Esophagus squamous epithelium (tissue), 5 donors: Measurements from ENCODE around the gene LRRC3C. TPM values are rescaled to one million over a fixed set of nuclear protein-coding genes. Genes with fewer than 3 reads are reported as not detected.
"Not testable (repeated sequence)": the region's sequence is repeated elsewhere in the genome, so short reads cannot be mapped to it uniquely, and the experiment has no call there.

Source experiments
- DNase-seq: peaks from one replicate; lab custom pipeline; 2025; lab: John Stamatoyannopoulos, UW
- H3K27ac ChIP-seq, 4 donors: fragments of 200-600 bp; sonication (generic); one replicate each; pipeline ENCODE4 v1.5.1; 2016 to 2019; ENCODE audit warnings: mild to moderate bottlenecking in 1 of 4
- H3K27me3 ChIP-seq, 4 donors: fragments of 200-600 bp; sonication (generic); 1 replicate in 3 of 4; 2 replicates in 1 of 4; pipeline versions ENCODE4 v1.5.1 to v1.6.0; 2017 to 2021; ENCODE audit warnings: antibody characterized with exemption in 1 of 4
- H3K36me3 ChIP-seq, 3 donors: fragments of 200-600 bp; sonication (generic); one replicate each; pipeline ENCODE4 v1.5.1; 2016 to 2019
- H3K4me1 ChIP-seq, 3 donors: fragments of 200-600 bp; sonication (generic); one replicate each; pipeline ENCODE4 v1.5.1; 2017 to 2019
- H3K4me3 ChIP-seq, 4 donors: fragments of 200-600 bp; sonication (generic); 1 replicate in 3 of 4; 2 replicates in 1 of 4; pipeline ENCODE4 v1.5.1; 2016 to 2019; ENCODE audit warnings: mild to moderate bottlenecking in 2 of 4, moderate library complexity in 1 of 4
- H3K9me3 ChIP-seq, 3 donors: fragments of 200-600 bp; sonication (generic); one replicate each; pipeline ENCODE4 v1.5.1; 2016 to 2019
- POLR2A ChIP-seq, 4 donors: fragments of 450-650 bp; IDR thresholded peaks; one replicate each; pipeline ENCODE4 v1.6.1; 2017; ENCODE audit warnings: antibody characterized with exemption in 4 of 4, mild to moderate bottlenecking in 4 of 4, moderate library complexity in 3 of 4
- WGBS, 2 donors: methylation state at CpG; one replicate each; pipeline ENCODE4 v1.1.5; 2018; 5-methylcytosine and 5-hydroxymethylcytosine counted together
- intact Hi-C: fragments of 100-400 bp; cut with DNase I; formaldehyde crosslinking; loops from one replicate; pipeline ENCODE4 v1.15.0; 2022
- total RNA-seq, 4 donors: library from RNA; depleted of rRNA; stranded (reverse); fragments of >200 nt; gene quantifications; one replicate each; pipeline ENCODE4 v1.1.0, GENCODE V29; 2016
- TF ChIP-seq, protein P1 (sequence below), 6 experiments: fragments of 450-650 bp in 4 of 6; fragments of 200-600 bp in 2 of 6; sonication (generic) in 2 of 6; IDR thresholded peaks; one replicate each; pipeline ENCODE4 v1.5.1; 2016 to 2019; ENCODE audit warnings: antibody characterized with exemption in 6 of 6, mild to moderate bottlenecking in 4 of 6, moderate library complexity in 4 of 6
- donor health status: DM: yes; HTN: yes; CAD: no.

Gene LRRC3C
- total RNA-seq, 4 donors from 2014 or later, result not detected

DNA sequence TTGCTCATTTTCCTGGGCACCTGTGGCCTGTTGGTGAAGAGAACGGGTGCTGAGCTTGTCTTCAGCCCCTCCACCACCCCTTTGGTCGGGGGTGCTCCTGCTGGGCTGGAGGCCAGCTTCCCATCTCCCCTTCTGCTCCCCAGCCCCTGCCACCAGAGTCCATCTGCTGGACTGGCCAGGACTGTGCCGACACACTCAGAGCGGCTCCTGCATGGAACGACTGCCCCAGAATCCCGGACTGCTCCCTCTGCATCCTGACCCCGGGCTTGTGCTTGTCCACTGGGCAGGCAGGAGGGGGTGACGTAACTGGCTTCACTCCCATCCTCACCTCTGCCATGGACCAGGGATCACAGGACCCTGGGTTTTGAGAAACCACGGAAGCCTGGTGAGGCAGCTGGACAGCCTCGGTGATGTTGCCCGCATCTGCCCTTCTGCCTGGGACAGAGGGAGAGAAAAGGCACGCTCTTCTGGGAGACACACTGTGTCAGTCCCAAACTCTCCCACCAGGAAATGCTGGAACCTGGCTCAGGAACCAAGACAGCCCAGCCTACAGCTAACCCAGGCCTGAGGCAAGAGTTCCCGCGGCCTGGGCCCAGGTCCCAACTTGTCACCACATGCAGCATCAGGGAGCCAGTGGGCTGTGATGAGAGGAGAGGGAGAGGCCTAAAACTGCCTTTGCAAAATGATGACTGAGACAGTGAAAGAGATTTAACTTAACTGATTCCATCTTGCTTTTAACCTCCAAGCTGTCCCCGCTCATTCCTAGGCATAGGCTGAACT lies 19.2 kb downstream of the LRRC3C start:
- Histone ChIP-seq H3K27ac (no peak overlapping the region), H3K4me1 (peaks cover 0 to 11% (median 0%) of the 10 kb centered on the region in 3 donors), H3K4me3 (no peak overlapping the region), H3K27me3 (peaks cover 0 to 27% (median 0%) of the 10 kb centered on the region in 4 donors), H3K9me3 (no peaks in the 10 kb centered on the region), H3K36me3 (no peaks in the 10 kb centered on the region)
- intact Hi-C loops, result no loop called here
- WGBS, 2 donors, result 49 to 61% methylated on average over 3 to 6 of the region's 15 CpGs
- TF ChIP-seq, protein P1, sequence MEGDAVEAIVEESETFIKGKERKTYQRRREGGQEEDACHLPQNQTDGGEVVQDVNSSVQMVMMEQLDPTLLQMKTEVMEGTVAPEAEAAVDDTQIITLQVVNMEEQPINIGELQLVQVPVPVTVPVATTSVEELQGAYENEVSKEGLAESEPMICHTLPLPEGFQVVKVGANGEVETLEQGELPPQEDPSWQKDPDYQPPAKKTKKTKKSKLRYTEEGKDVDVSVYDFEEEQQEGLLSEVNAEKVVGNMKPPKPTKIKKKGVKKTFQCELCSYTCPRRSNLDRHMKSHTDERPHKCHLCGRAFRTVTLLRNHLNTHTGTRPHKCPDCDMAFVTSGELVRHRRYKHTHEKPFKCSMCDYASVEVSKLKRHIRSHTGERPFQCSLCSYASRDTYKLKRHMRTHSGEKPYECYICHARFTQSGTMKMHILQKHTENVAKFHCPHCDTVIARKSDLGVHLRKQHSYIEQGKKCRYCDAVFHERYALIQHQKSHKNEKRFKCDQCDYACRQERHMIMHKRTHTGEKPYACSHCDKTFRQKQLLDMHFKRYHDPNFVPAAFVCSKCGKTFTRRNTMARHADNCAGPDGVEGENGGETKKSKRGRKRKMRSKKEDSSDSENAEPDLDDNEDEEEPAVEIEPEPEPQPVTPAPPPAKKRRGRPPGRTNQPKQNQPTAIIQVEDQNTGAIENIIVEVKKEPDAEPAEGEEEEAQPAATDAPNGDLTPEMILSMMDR (IDR thresholded peaks at IDR 0.05), result no peak
- no peak for TF ChIP-seq POLR2A (IDR thresholded peaks at IDR 0.05)
- DNase-seq, result no peak

DNA sequence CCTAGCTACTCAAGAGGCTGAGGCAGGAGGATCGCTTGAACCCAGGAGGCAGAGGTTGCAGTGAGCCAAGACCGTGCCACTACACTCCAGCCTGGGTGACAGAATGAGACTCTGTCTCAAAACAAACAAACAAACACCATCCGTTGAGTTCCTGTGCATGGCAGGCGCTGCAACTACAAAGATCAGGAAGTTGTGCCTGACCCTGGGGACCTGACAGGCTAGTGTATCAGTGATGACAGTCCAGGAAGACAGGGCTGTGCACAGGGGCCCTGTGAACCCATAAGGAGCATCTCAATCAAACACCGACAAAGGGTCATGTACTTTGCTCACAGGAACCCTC lies 20.9 kb downstream of the LRRC3C start:
- H3K27ac ChIP-seq, DNase-seq, H3K36me3 ChIP-seq, H3K4me3 ChIP-seq, H3K9me3 ChIP-seq, intact Hi-C loops: not testable (repeated sequence)
- Histone ChIP-seq H3K27me3 (peaks cover 0 to 17% (median 0%) of the 10 kb centered on the region in 4 donors), H3K4me1 (peaks cover 5 to 23% (median 5%) of the 10 kb centered on the region in 3 donors)
- 74 to 79% methylated on average over 5 of the region's 5 CpGs for WGBS, 2 donors

DNA sequence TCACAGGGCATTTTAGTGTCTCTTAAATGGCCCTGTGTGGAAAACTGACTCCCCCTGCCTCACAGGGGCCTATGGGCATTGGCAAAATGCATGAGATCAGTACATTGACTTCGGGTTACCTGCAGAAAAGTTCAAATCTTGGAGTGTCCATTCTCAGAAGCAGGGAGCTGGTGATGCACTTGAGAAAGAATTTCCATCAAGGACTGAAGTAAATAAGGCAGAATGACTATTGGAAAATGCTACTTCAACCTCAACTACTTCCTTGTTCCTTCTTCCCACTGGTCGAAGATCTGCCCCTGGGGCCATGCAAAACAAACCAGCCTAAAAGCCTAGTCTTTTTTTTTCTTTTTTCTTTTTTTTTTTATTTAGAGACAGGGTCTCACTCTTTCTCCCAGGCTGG lies 21.5 kb downstream of the LRRC3C start:
- H3K36me3 ChIP-seq, result no peaks in the 10 kb centered on the region
- 54 to 67% methylated on average over 2 of the region's 2 CpGs for WGBS, 2 donors
- DNase-seq, result no peak
- H3K27me3 ChIP-seq, result peaks cover 0 to 11% (median 0%) of the 10 kb centered on the region in 4 donors
- H3K4me3 ChIP-seq, result no peak overlapping the region
- TF ChIP-seq, protein P1 (IDR thresholded peaks at IDR 0.05), result no peak
- no peak for TF ChIP-seq POLR2A (IDR thresholded peaks at IDR 0.05)
- no peak overlapping the region for H3K27ac ChIP-seq
- H3K9me3 ChIP-seq, result no peaks in the 10 kb centered on the region
- H3K4me1 ChIP-seq, result peaks cover 5 to 25% (median 8%) of the 10 kb centered on the region in 3 donors
- intact Hi-C loops, result no loop called here

DNA sequence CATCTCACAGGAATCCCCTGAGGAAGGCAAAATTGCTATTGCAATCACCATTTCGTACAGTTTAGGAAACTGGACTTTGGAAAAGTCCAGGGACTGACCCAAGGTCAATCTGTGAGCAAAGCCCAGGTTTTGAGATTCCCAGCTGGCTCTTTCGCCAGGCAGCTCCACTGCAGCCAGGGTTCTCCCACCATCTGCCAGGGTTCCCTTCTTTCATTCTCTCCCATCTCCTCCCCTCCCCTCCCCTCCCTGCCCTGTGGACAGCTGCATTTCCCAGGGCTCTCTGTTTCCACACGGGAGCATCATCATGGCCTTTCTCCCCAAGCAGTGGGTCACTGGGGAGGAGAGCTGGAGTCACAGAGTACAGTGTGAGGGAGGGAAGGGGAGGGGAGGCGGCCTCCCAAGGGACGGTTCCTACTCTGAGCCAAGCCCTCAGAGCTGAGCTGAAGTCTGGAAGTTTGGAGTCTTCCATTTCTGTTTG lies 23.4 kb downstream of the LRRC3C start:
- no peak for DNase-seq
- H3K9me3 ChIP-seq, result no peaks in the 10 kb centered on the region
- intact Hi-C loops, result no loop called here
- no peaks in the 10 kb centered on the region for H3K27me3 ChIP-seq
- 51 to 84% methylated on average over 3 to 5 of the region's 5 CpGs for WGBS, 2 donors
- no peak overlapping the region for H3K4me3 ChIP-seq
- H3K27ac ChIP-seq, result no peak overlapping the region
- H3K4me1 ChIP-seq, result peaks cover 5 to 21% (median 8%) of the 10 kb centered on the region in 3 donors
- no peaks in the 10 kb centered on the region for H3K36me3 ChIP-seq
- TF ChIP-seq, protein P1 (IDR thresholded peaks at IDR 0.05), result no peak
- no peak for TF ChIP-seq POLR2A (IDR thresholded peaks at IDR 0.05)

DNA sequence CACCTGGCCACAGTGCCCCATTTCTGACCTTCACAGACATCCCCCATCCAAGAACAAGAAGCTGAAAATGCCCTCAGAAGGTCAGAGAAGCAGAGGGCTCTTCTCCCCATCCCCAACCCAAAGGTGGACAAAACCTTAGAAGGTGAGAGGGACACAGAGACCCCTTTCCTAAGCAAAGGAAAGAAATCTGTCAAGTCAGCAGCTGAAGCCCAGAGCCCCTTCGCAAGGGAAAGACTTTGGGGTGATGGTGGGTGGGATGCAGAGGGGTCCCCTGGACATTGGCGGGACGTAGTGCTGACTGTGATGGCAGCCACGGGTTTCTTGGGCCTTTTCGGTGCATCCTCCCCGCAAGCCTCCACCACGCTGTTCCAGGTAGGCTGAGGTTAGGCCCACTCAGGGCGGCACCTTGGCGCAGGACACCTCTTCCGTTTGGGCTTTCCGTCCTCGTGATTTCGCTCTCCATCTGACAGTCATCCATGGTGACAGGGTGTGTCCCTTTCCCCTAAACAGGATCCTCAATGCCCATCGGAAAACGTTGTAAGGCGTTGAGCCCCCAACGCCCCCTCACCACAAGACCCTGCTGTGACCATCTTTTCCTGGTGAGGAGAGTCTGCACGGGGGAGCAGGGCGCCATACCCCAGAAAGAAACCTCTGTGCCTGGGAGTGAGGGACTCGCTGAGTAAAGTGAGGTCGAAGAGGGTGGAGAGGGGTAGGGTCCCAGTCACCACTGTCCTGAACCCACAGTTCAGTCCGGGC lies 24.6 kb downstream of the LRRC3C start:
- intact Hi-C loops, result no loop called here
- Histone ChIP-seq H3K4me3 (peak overlapping the region; percentile 26 to 67 (median 44)), H3K27ac (peak overlapping the region in 3 of 4 donors; percentile 47 to 66 (median 49)), H3K27me3 (no peaks in the 10 kb centered on the region), H3K4me1 (peaks cover 5 to 17% (median 8%) of the 10 kb centered on the region in 3 donors), H3K9me3 (no peaks in the 10 kb centered on the region), H3K36me3 (no peaks in the 10 kb centered on the region)
- TF ChIP-seq, protein P1 (IDR thresholded peaks at IDR 0.05), result no peak
- no peak for TF ChIP-seq POLR2A (IDR thresholded peaks at IDR 0.05)
- 68 to 78% methylated on average over 12 to 20 of the region's 22 CpGs for WGBS, 2 donors
- no peak for DNase-seq
